Esophagus squamous epithelium (tissue), 5 donors: Measurements from ENCODE around the gene TAF1. TPM values are rescaled to one million over a fixed set of nuclear protein-coding genes. Genes with fewer than 3 reads are reported as not detected.
"Not testable (repeated sequence)": the region's sequence is repeated elsewhere in the genome, so short reads cannot be mapped to it uniquely, and the experiment has no call there.

Experiments
- DNase-seq: peaks from one replicate; lab custom pipeline; 2025; lab: John Stamatoyannopoulos, UW
- H3K27ac ChIP-seq, 4 donors: fragments of 200-600 bp; sonication (generic); one replicate each; pipeline ENCODE4 v1.5.1; 2016 to 2019; ENCODE audit warnings: mild to moderate bottlenecking in 1 of 4
- H3K27me3 ChIP-seq, 4 donors: fragments of 200-600 bp; sonication (generic); 1 replicate in 3 of 4; 2 replicates in 1 of 4; pipeline versions ENCODE4 v1.5.1 to v1.6.0; 2017 to 2021; ENCODE audit warnings: antibody characterized with exemption in 1 of 4
- H3K36me3 ChIP-seq, 3 donors: fragments of 200-600 bp; sonication (generic); one replicate each; pipeline ENCODE4 v1.5.1; 2016 to 2019
- H3K4me1 ChIP-seq, 3 donors: fragments of 200-600 bp; sonication (generic); one replicate each; pipeline ENCODE4 v1.5.1; 2017 to 2019
- H3K4me3 ChIP-seq, 4 donors: fragments of 200-600 bp; sonication (generic); 1 replicate in 3 of 4; 2 replicates in 1 of 4; pipeline ENCODE4 v1.5.1; 2016 to 2019; ENCODE audit warnings: mild to moderate bottlenecking in 2 of 4, moderate library complexity in 1 of 4
- H3K9me3 ChIP-seq, 3 donors: fragments of 200-600 bp; sonication (generic); one replicate each; pipeline ENCODE4 v1.5.1; 2016 to 2019
- POLR2A ChIP-seq, 4 donors: fragments of 450-650 bp; IDR thresholded peaks; one replicate each; pipeline ENCODE4 v1.6.1; 2017; ENCODE audit warnings: antibody characterized with exemption in 4 of 4, mild to moderate bottlenecking in 4 of 4, moderate library complexity in 3 of 4
- WGBS, 2 donors: methylation state at CpG; one replicate each; pipeline ENCODE4 v1.1.5; 2018; 5-methylcytosine and 5-hydroxymethylcytosine counted together
- intact Hi-C: fragments of 100-400 bp; cut with DNase I; formaldehyde crosslinking; loops from one replicate; pipeline ENCODE4 v1.15.0; 2022
- total RNA-seq, 4 donors: library from RNA; depleted of rRNA; stranded (reverse); fragments of >200 nt; gene quantifications; one replicate each; pipeline ENCODE4 v1.1.0, GENCODE V29; 2016
- TF ChIP-seq, protein P1 (sequence below), 6 experiments: fragments of 450-650 bp in 4 of 6; fragments of 200-600 bp in 2 of 6; sonication (generic) in 2 of 6; IDR thresholded peaks; one replicate each; pipeline ENCODE4 v1.5.1; 2016 to 2019; ENCODE audit warnings: antibody characterized with exemption in 6 of 6, mild to moderate bottlenecking in 4 of 6, moderate library complexity in 4 of 6
- donor health status: DM: yes; HTN: yes; CAD: no.

TAF1 gene
- total RNA-seq, 4 donors from 2014 or later, result 18.6 to 54.2 (median 22.6) TPM

- 82 to 85% methylated on average over 4 of the region's 4 CpGs for WGBS, 2 donors
- no peaks in the 10 kb centered on the region for H3K27me3 ChIP-seq
Measured at GRCh38 chrX:71440401-71440800, 74.2 kb downstream of the TAF1 start.

GRCh38 chrX:71441809-71442208 is 75.7 kb downstream of the TAF1 start:
- DNase-seq, intact Hi-C loops, H3K27me3 ChIP-seq, H3K9me3 ChIP-seq, H3K27ac ChIP-seq, H3K4me3 ChIP-seq, H3K4me1 ChIP-seq: not testable (repeated sequence)
- H3K36me3 ChIP-seq, result peaks cover 0 to 47% (median 0%) of the 10 kb centered on the region in 3 donors
- WGBS, 2 donors, result 100% methylated on average over 1 of the region's 2 CpGs

More at GRCh38 chrX:71440401-71440800, 74.2 kb downstream of the TAF1 start:
- DNase-seq, result no peak
- no peak overlapping the region for H3K27ac ChIP-seq
- H3K4me3 ChIP-seq, result no peak overlapping the region
- peaks cover 0 to 38% (median 0%) of the 10 kb centered on the region in 3 donors for H3K36me3 ChIP-seq
- no peaks in the 10 kb centered on the region for H3K9me3 ChIP-seq
- TF ChIP-seq POLR2A (IDR thresholded peaks at IDR 0.05), result no peak
- TF ChIP-seq, protein P1, sequence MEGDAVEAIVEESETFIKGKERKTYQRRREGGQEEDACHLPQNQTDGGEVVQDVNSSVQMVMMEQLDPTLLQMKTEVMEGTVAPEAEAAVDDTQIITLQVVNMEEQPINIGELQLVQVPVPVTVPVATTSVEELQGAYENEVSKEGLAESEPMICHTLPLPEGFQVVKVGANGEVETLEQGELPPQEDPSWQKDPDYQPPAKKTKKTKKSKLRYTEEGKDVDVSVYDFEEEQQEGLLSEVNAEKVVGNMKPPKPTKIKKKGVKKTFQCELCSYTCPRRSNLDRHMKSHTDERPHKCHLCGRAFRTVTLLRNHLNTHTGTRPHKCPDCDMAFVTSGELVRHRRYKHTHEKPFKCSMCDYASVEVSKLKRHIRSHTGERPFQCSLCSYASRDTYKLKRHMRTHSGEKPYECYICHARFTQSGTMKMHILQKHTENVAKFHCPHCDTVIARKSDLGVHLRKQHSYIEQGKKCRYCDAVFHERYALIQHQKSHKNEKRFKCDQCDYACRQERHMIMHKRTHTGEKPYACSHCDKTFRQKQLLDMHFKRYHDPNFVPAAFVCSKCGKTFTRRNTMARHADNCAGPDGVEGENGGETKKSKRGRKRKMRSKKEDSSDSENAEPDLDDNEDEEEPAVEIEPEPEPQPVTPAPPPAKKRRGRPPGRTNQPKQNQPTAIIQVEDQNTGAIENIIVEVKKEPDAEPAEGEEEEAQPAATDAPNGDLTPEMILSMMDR (IDR thresholded peaks at IDR 0.05), result no peak
- H3K4me1 ChIP-seq, result no peaks in the 10 kb centered on the region
- intact Hi-C loops, result no loop called here

DNA sequence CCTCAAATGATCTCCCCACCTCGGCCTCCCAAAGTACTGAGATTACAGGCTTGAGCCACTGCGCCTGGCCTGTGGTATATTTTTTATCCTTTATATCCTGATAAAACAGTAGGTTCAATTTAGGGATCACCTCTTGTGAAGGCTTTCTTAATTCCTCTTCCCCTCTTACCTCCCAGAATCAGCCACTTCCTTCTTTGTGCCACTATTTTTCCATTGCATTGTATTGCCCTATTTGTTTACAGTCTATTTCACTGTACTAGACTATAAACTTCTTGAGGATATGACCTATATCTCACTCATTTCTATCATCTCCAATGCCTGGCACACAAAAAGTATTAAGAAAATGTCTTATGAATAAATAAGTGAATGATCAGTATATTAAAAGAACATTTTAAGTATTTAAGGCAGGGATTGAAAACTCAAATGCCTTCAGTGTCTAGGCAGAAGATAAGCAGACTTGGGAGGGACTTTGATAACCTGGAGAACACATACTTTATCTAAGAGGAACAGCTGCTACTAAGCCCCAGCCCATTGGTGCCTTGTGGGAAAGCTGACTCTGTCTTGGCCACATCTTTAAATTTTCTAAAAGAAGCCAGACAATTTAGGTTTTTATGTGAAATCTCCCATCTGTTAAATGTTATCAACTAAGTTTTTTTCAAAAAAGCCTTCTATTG is 84.4 kb downstream of the TAF1 start:
- intact Hi-C loops, result no loop called here
- Histone ChIP-seq H3K36me3 (peaks cover 0 to 72% (median 0%) of the 10 kb centered on the region in 3 donors), H3K4me3 (no peak overlapping the region), H3K9me3 (no peaks in the 10 kb centered on the region), H3K27me3 (no peaks in the 10 kb centered on the region), H3K4me1 (no peaks in the 10 kb centered on the region), H3K27ac (no peak overlapping the region)
- no peak for DNase-seq
- TF ChIP-seq POLR2A (IDR thresholded peaks at IDR 0.05), result no peak
- TF ChIP-seq, protein P1 (IDR thresholded peaks at IDR 0.05), result no peak
- whole genome bisulfite sequencing, 2 donors, result 84 to 100% methylated on average over 2 of the region's 2 CpGs

DNA sequence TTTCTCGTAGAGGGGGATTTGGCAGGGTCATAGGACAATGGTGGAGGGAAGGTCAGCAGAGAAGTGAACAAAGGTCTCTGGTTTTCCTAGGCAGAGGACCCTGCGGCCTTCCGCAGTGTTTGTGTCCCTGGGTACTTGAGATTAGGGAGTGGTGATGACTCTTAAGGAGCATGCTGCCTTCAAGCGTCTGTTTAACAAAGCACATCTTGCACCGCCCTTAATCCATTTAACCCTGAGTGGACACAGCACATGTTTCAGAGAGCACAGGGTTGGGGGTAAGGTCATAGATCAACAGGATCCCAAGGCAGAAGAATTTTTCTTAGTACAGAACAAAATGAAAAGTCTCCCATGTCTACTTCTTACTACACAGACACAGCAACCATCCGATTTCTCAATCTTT is 85.4 kb downstream of the TAF1 start:
- intact Hi-C loops, H3K27ac ChIP-seq, H3K27me3 ChIP-seq, H3K9me3 ChIP-seq, H3K4me1 ChIP-seq, H3K4me3 ChIP-seq, DNase-seq: not testable (repeated sequence)
- peaks cover 0 to 75% (median 0%) of the 10 kb centered on the region in 3 donors for H3K36me3 ChIP-seq
- 73 to 78% methylated on average over 3 to 4 of the region's 6 CpGs for WGBS, 2 donors

- H3K27ac ChIP-seq, result no peak overlapping the region
- no peak for DNase-seq
- no peaks in the 10 kb centered on the region for H3K9me3 ChIP-seq
- H3K4me3 ChIP-seq, result no peak overlapping the region
- WGBS, 2 donors, result 98% methylated on average over 4 of the region's 4 CpGs; no CpG with 5 or more reads in 1 of the 2 donors
- intact Hi-C loops, result no loop called here
- H3K27me3 ChIP-seq, result no peaks in the 10 kb centered on the region
- TF ChIP-seq, protein P1 (IDR thresholded peaks at IDR 0.05), result no peak
- no peak for TF ChIP-seq POLR2A (IDR thresholded peaks at IDR 0.05)
- H3K36me3 ChIP-seq, result peaks cover 0 to 74% (median 0%) of the 10 kb centered on the region in 3 donors
- H3K4me1 ChIP-seq, result no peaks in the 10 kb centered on the region
Measured at GRCh38 chrX:71453056-71453455, 86.9 kb downstream of the TAF1 start.

- no peaks in the 10 kb centered on the region for H3K27me3 ChIP-seq
- 87 to 89% methylated on average over 3 of the region's 3 CpGs for WGBS, 2 donors
- intact Hi-C loops, result no loop called here
- no peak for TF ChIP-seq POLR2A (IDR thresholded peaks at IDR 0.05)
- TF ChIP-seq, protein P1 (IDR thresholded peaks at IDR 0.05), result no peak
- no peaks in the 10 kb centered on the region for H3K9me3 ChIP-seq
- no peak for DNase-seq
- H3K4me1 ChIP-seq, result no peaks in the 10 kb centered on the region
- no peak overlapping the region for H3K27ac ChIP-seq
- H3K4me3 ChIP-seq, result no peak overlapping the region
- peaks cover 0 to 79% (median 9%) of the 10 kb centered on the region in 3 donors for H3K36me3 ChIP-seq
Measured at GRCh38 chrX:71454222-71454621, 88.1 kb downstream of the TAF1 start.
